Panc1 (cell line): ENCODE results near the gene USP17L17.
"Not testable (repeated sequence)": the region's sequence is repeated elsewhere in the genome, so short reads cannot be mapped to it uniquely, and the experiment has no call there.

Experiments used
- POLR2AphosphoS5 ChIP-seq: IDR thresholded peaks from 2 replicates; pipeline ENCODE4 v1.6.1; 2012; ENCODE audit warnings: mild to moderate bottlenecking, low read depth, low read length, moderate library complexity
- SIN3A ChIP-seq: IDR thresholded peaks from 2 replicates; pipeline ENCODE4 v1.6.1; 2012; ENCODE audit warnings: low read depth, mild to moderate bottlenecking, low read length, moderate library complexity, borderline replicate concordance; ENCODE audit not compliant: insufficient read depth
- TCF7L2 ChIP-seq: IDR thresholded peaks from 2 replicates; pipeline ENCODE4 v1.6.1; 2011; ENCODE audit warnings: mild to moderate bottlenecking, low read depth, low read length, inconsistent platforms
- TF ChIP-seq, protein P1 (sequence below): fragments of 450-650 bp; IDR thresholded peaks from 2 replicates; pipeline ENCODE4 v1.5.1; 2017; ENCODE audit warnings: mild to moderate bottlenecking
- TF ChIP-seq, protein P2 (sequence below), 2 experiments: IDR thresholded peaks; 2 replicates each; pipeline ENCODE4 v1.6.1; 2011 to 2012; ENCODE audit warnings: low read depth in 2 of 2, control low read depth in 1 of 2, low read length in 1 of 2, mild to moderate bottlenecking in 1 of 2, moderate library complexity in 1 of 2; ENCODE audit not compliant: insufficient read depth in 1 of 2

DNA sequence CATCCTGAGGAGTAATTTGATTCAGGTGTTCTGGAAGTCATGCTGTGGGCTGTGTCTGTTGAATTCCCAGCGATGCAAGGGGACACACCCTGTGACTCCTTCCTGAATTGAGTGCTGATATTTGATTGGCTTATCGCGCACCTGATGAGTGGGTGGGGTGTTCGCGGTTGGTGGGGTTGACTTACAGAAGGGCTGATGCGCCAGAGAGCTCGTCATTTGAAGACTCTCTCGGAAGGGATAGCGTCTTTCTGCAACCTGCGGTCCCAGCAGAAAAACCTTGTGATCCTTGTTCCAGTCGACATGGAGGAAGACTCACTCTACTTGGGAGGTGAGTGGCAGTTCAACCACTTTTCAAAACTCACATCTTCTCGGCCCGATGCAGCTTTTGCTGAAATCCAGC is 9.4 kb downstream of the USP17L17 start, which contains the start of gene USP17L19:
- TF ChIP-seq, protein P1, sequence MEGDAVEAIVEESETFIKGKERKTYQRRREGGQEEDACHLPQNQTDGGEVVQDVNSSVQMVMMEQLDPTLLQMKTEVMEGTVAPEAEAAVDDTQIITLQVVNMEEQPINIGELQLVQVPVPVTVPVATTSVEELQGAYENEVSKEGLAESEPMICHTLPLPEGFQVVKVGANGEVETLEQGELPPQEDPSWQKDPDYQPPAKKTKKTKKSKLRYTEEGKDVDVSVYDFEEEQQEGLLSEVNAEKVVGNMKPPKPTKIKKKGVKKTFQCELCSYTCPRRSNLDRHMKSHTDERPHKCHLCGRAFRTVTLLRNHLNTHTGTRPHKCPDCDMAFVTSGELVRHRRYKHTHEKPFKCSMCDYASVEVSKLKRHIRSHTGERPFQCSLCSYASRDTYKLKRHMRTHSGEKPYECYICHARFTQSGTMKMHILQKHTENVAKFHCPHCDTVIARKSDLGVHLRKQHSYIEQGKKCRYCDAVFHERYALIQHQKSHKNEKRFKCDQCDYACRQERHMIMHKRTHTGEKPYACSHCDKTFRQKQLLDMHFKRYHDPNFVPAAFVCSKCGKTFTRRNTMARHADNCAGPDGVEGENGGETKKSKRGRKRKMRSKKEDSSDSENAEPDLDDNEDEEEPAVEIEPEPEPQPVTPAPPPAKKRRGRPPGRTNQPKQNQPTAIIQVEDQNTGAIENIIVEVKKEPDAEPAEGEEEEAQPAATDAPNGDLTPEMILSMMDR: not testable (repeated sequence)
- not testable (repeated sequence) for TF ChIP-seq POLR2AphosphoS5, SIN3A, TCF7L2
- TF ChIP-seq, protein P2, sequence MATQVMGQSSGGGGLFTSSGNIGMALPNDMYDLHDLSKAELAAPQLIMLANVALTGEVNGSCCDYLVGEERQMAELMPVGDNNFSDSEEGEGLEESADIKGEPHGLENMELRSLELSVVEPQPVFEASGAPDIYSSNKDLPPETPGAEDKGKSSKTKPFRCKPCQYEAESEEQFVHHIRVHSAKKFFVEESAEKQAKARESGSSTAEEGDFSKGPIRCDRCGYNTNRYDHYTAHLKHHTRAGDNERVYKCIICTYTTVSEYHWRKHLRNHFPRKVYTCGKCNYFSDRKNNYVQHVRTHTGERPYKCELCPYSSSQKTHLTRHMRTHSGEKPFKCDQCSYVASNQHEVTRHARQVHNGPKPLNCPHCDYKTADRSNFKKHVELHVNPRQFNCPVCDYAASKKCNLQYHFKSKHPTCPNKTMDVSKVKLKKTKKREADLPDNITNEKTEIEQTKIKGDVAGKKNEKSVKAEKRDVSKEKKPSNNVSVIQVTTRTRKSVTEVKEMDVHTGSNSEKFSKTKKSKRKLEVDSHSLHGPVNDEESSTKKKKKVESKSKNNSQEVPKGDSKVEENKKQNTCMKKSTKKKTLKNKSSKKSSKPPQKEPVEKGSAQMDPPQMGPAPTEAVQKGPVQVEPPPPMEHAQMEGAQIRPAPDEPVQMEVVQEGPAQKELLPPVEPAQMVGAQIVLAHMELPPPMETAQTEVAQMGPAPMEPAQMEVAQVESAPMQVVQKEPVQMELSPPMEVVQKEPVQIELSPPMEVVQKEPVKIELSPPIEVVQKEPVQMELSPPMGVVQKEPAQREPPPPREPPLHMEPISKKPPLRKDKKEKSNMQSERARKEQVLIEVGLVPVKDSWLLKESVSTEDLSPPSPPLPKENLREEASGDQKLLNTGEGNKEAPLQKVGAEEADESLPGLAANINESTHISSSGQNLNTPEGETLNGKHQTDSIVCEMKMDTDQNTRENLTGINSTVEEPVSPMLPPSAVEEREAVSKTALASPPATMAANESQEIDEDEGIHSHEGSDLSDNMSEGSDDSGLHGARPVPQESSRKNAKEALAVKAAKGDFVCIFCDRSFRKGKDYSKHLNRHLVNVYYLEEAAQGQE (IDR thresholded peaks at IDR 0.05; ENCODE audit: insufficient read depth in 1 of 2, low read depth in 2 of 2, low read length in 1 of 2): not testable (repeated sequence)
